Activated naive CD8-positive, alpha-beta T cell (primary cell): ENCODE results near the gene PALB2.
"Not testable (repeated sequence)": the region's sequence is repeated elsewhere in the genome, so short reads cannot be mapped to it uniquely, and the experiment has no call there.

Experiments used
- H3K27ac Mint-ChIP-seq: one replicate; pipeline ENCODE4 v1.8.0; 2021; ENCODE audit warnings: mixed read lengths
- H3K27me3 Mint-ChIP-seq: one replicate; pipeline ENCODE4 v1.8.0; 2021; ENCODE audit warnings: mixed read lengths
- H3K36me3 Mint-ChIP-seq: one replicate; pipeline ENCODE4 v1.8.0; 2021; ENCODE audit warnings: mixed read lengths
- H3K4me1 Mint-ChIP-seq: one replicate; pipeline ENCODE4 v1.8.0; 2021; ENCODE audit warnings: low read depth, mixed read lengths
- H3K4me3 Mint-ChIP-seq: one replicate; pipeline ENCODE4 v1.8.0; 2021; ENCODE audit warnings: mild to moderate bottlenecking, mixed read lengths
- H3K9me3 Mint-ChIP-seq: one replicate; pipeline ENCODE4 v1.8.0; 2021; ENCODE audit warnings: low read depth, mixed read lengths

PALB2 gene

GRCh38 chr16:23610905-23611304 is 30.2 kb downstream of the PALB2 start:
- H3K4me3 Mint-ChIP-seq, H3K9me3 Mint-ChIP-seq, H3K27me3 Mint-ChIP-seq, H3K27ac Mint-ChIP-seq, H3K4me1 Mint-ChIP-seq, H3K36me3 Mint-ChIP-seq: not testable (repeated sequence)

- no peaks in the 10 kb centered on the region for H3K36me3 Mint-ChIP-seq
- no peaks in the 10 kb centered on the region for H3K27me3 Mint-ChIP-seq
Observed at GRCh38 chr16:23609929-23610328, 31.2 kb downstream of the PALB2 start.

GRCh38 chr16:23608194-23608593 is 32.9 kb downstream of the PALB2 start:
- no peaks in the 10 kb centered on the region for H3K9me3 Mint-ChIP-seq
- no peak overlapping the region for H3K27ac Mint-ChIP-seq
- no peaks in the 10 kb centered on the region for H3K27me3 Mint-ChIP-seq
- H3K4me3 Mint-ChIP-seq = no peak overlapping the region
- peaks cover 2% of the 10 kb centered on the region for H3K36me3 Mint-ChIP-seq
- H3K4me1 Mint-ChIP-seq = no peaks in the 10 kb centered on the region

More at GRCh38 chr16:23609929-23610328, 31.2 kb downstream of the PALB2 start:
- no peaks in the 10 kb centered on the region for H3K9me3 Mint-ChIP-seq
- H3K4me1 Mint-ChIP-seq = no peaks in the 10 kb centered on the region
- no peak overlapping the region for H3K4me3 Mint-ChIP-seq
- no peak overlapping the region for H3K27ac Mint-ChIP-seq

GRCh38 chr16:23607726-23608125 is 33.4 kb downstream of the PALB2 start:
- Mint-ChIP-seq H3K27me3 (no peaks in the 10 kb centered on the region), H3K4me1 (no peaks in the 10 kb centered on the region), H3K4me3 (no peak overlapping the region), H3K27ac (no peak overlapping the region), H3K9me3 (no peaks in the 10 kb centered on the region), H3K36me3 (peaks cover 2% of the 10 kb centered on the region)

GRCh38 chr16:23597003-23597756 is 43.9 kb downstream of the PALB2 start:
- Mint-ChIP-seq H3K27ac (no peak overlapping the region), H3K4me3 (peak overlapping the region; percentile 67), H3K9me3 (no peaks in the 10 kb centered on the region)

GRCh38 chr16:23595951-23596720 is 45.0 kb downstream of the PALB2 start, which contains the start of gene NDUFAB1:
NDUFAB1 (minus strand) TSS chr16:23596316; CDS start chr16:23596290, 26 bp downstream.
- Mint-ChIP-seq H3K9me3 (no peaks in the 10 kb centered on the region), H3K27me3 (no peaks in the 10 kb centered on the region), H3K36me3 (peaks cover 1% of the 10 kb centered on the region), H3K27ac (peak within 1 kb of the TSS; percentile 73), H3K4me3 (peak within 1 kb of the TSS; percentile 90), H3K4me1 (peaks cover 32% of the 10 kb centered on the region)

More at GRCh38 chr16:23597003-23597756, 43.9 kb downstream of the PALB2 start:
- no peaks in the 10 kb centered on the region for H3K27me3 Mint-ChIP-seq
- H3K36me3 Mint-ChIP-seq = peaks cover 3% of the 10 kb centered on the region
- H3K4me1 Mint-ChIP-seq = peaks cover 24% of the 10 kb centered on the region

GRCh38 chr16:23595246-23595950 is 45.7 kb downstream of the PALB2 start:
- no peaks in the 10 kb centered on the region for H3K27me3 Mint-ChIP-seq
- peak overlapping the region; percentile 90 for H3K4me3 Mint-ChIP-seq
- peak overlapping the region; percentile 73 for H3K27ac Mint-ChIP-seq
- peaks cover 32% of the 10 kb centered on the region for H3K4me1 Mint-ChIP-seq
- H3K9me3 Mint-ChIP-seq = no peaks in the 10 kb centered on the region
- H3K36me3 Mint-ChIP-seq = no peaks in the 10 kb centered on the region

- Mint-ChIP-seq H3K9me3 (no peaks in the 10 kb centered on the region), H3K36me3 (no peaks in the 10 kb centered on the region), H3K4me1 (peaks cover 33% of the 10 kb centered on the region), H3K27ac (no peak overlapping the region), H3K27me3 (no peaks in the 10 kb centered on the region), H3K4me3 (peak overlapping the region; percentile 51)
Observed at GRCh38 chr16:23594186-23594585, 46.9 kb downstream of the PALB2 start.

GRCh38 chr16:23590181-23590580 is 50.9 kb downstream of the PALB2 start:
- no peaks in the 10 kb centered on the region for H3K36me3 Mint-ChIP-seq
- no peaks in the 10 kb centered on the region for H3K27me3 Mint-ChIP-seq
- no peak overlapping the region for H3K4me3 Mint-ChIP-seq
- H3K9me3 Mint-ChIP-seq = no peaks in the 10 kb centered on the region
- peaks cover 22% of the 10 kb centered on the region for H3K4me1 Mint-ChIP-seq
- H3K27ac Mint-ChIP-seq = no peak overlapping the region

- no peaks in the 10 kb centered on the region for H3K27me3 Mint-ChIP-seq
- peaks cover 3% of the 10 kb centered on the region for H3K36me3 Mint-ChIP-seq
- H3K27ac Mint-ChIP-seq = no peak overlapping the region
- H3K4me3 Mint-ChIP-seq = no peak overlapping the region
- peaks cover 12% of the 10 kb centered on the region for H3K4me1 Mint-ChIP-seq
- H3K9me3 Mint-ChIP-seq = no peaks in the 10 kb centered on the region
Observed at GRCh38 chr16:23587726-23588125, 53.4 kb downstream of the PALB2 start.

GRCh38 chr16:23584186-23585076 is 56.7 kb downstream of the PALB2 start:
- Mint-ChIP-seq H3K4me3 (no peak overlapping the region), H3K27me3 (no peaks in the 10 kb centered on the region), H3K27ac (no peak overlapping the region), H3K36me3 (peaks cover 6% of the 10 kb centered on the region), H3K4me1 (peaks cover 2% of the 10 kb centered on the region), H3K9me3 (no peaks in the 10 kb centered on the region)

GRCh38 chr16:23583271-23583670 is 57.8 kb downstream of the PALB2 start:
- H3K9me3 Mint-ChIP-seq, H3K4me3 Mint-ChIP-seq, H3K27ac Mint-ChIP-seq, H3K4me1 Mint-ChIP-seq, H3K36me3 Mint-ChIP-seq, H3K27me3 Mint-ChIP-seq: not testable (repeated sequence)

- H3K27me3 Mint-ChIP-seq = no peaks in the 10 kb centered on the region
- peaks cover 8% of the 10 kb centered on the region for H3K36me3 Mint-ChIP-seq
- H3K4me1 Mint-ChIP-seq = no peaks in the 10 kb centered on the region
- H3K9me3 Mint-ChIP-seq = no peaks in the 10 kb centered on the region
- H3K27ac Mint-ChIP-seq = no peak overlapping the region
- H3K4me3 Mint-ChIP-seq = no peak overlapping the region
Observed at GRCh38 chr16:23581764-23582163, 59.3 kb downstream of the PALB2 start.

- no peaks in the 10 kb centered on the region for H3K4me1 Mint-ChIP-seq
- H3K36me3 Mint-ChIP-seq = peaks cover 8% of the 10 kb centered on the region
- no peak overlapping the region for H3K4me3 Mint-ChIP-seq
- H3K27me3 Mint-ChIP-seq = no peaks in the 10 kb centered on the region
- no peaks in the 10 kb centered on the region for H3K9me3 Mint-ChIP-seq
- no peak overlapping the region for H3K27ac Mint-ChIP-seq
Observed at GRCh38 chr16:23580391-23580790, 60.7 kb downstream of the PALB2 start.
